Progenitor cell of endocrine pancreas (in vitro differentiated cells): Measurements from ENCODE around the gene ADAMTS17. TPM values are rescaled to one million over a fixed set of nuclear protein-coding genes. Genes with fewer than 3 reads are reported as not detected.

ENCODE experiments used
- DNase-seq: peaks from one replicate; pipeline ENCODE4 v3.0.0; 2021; ENCODE audit warnings: low spot score; ENCODE audit not compliant: unreplicated experiment
- H3K27ac Mint-ChIP-seq: 2 replicates; pipeline ENCODE4 v1.8.0; 2021; ENCODE audit warnings: mild to moderate bottlenecking, moderate library complexity, mixed read lengths
- H3K27me3 Mint-ChIP-seq: 2 replicates; pipeline ENCODE4 v1.8.0; 2021; ENCODE audit warnings: mixed read lengths
- H3K36me3 Mint-ChIP-seq: 2 replicates; pipeline ENCODE4 v1.8.0; 2022; ENCODE audit warnings: mixed read lengths; ENCODE audit not compliant: insufficient read depth
- H3K4me1 Mint-ChIP-seq: 2 replicates; pipeline ENCODE4 v1.8.0; 2021; ENCODE audit warnings: low read depth, mixed read lengths
- H3K4me3 Mint-ChIP-seq: 2 replicates; pipeline ENCODE4 v1.8.0; 2021; ENCODE audit warnings: low read depth, mild to moderate bottlenecking, moderate library complexity, mixed read lengths
- H3K9me3 Mint-ChIP-seq: 2 replicates; pipeline ENCODE4 v1.8.0; 2021; ENCODE audit warnings: low read depth, mixed read lengths
- CTCF ChIP-seq: fragments of 200-600 bp; sonication (generic); IDR thresholded peaks from one replicate; pipeline ENCODE4 v1.5.0; 2021; ENCODE audit warnings: antibody characterized with exemption, mild to moderate bottlenecking; ENCODE audit not compliant: unreplicated experiment
- total RNA-seq: library from RNA; stranded (reverse); gene quantifications from 2 replicates; pipeline ENCODE4 v1.2.1, GENCODE V29; 2021

ADAMTS17 gene
- total RNA-seq, 1 donor from 2014 or later = 3.5 TPM

GRCh38 chr15:100098705-100099104, 243.1 kb downstream of the ADAMTS17 start:
- Mint-ChIP-seq H3K27ac (no peak overlapping the region), H3K36me3 (no peaks in the 10 kb centered on the region), H3K27me3 (peaks cover 18% of the 10 kb centered on the region), H3K4me3 (no peak overlapping the region), H3K4me1 (peaks cover under 1% of the 10 kb centered on the region), H3K9me3 (no peaks in the 10 kb centered on the region)
- no peak for TF ChIP-seq CTCF
- DNase-seq = no peak

- DNase-seq = no peak
- TF ChIP-seq CTCF = no peak
- H3K27ac Mint-ChIP-seq = no peak overlapping the region
- peaks cover 18% of the 10 kb centered on the region for H3K27me3 Mint-ChIP-seq
- H3K4me3 Mint-ChIP-seq = no peak overlapping the region
- H3K36me3 Mint-ChIP-seq = no peaks in the 10 kb centered on the region
- H3K4me1 Mint-ChIP-seq = peaks cover 2% of the 10 kb centered on the region
- no peaks in the 10 kb centered on the region for H3K9me3 Mint-ChIP-seq
Observed at GRCh38 chr15:100097342-100098127, 244.2 kb downstream of the ADAMTS17 start.

- Mint-ChIP-seq H3K9me3 (no peaks in the 10 kb centered on the region), H3K27ac (no peak overlapping the region), H3K4me3 (no peak overlapping the region), H3K36me3 (no peaks in the 10 kb centered on the region), H3K4me1 (peaks cover 2% of the 10 kb centered on the region), H3K27me3 (peaks cover 21% of the 10 kb centered on the region)
- no peak for DNase-seq
- TF ChIP-seq CTCF = no peak
Observed at GRCh38 chr15:100096700-100097099, 245.1 kb downstream of the ADAMTS17 start.

GRCh38 chr15:100096248-100096600, 245.6 kb downstream of the ADAMTS17 start:
- H3K4me1 Mint-ChIP-seq = peaks cover 2% of the 10 kb centered on the region
- no peak overlapping the region for H3K4me3 Mint-ChIP-seq
- H3K27me3 Mint-ChIP-seq = peaks cover 21% of the 10 kb centered on the region
- no peaks in the 10 kb centered on the region for H3K36me3 Mint-ChIP-seq
- no peak for TF ChIP-seq CTCF
- H3K9me3 Mint-ChIP-seq = no peaks in the 10 kb centered on the region
- no peak overlapping the region for H3K27ac Mint-ChIP-seq
- no peak for DNase-seq

- Mint-ChIP-seq H3K27me3 (peaks cover 18% of the 10 kb centered on the region), H3K4me1 (peaks cover 2% of the 10 kb centered on the region), H3K4me3 (no peak overlapping the region), H3K9me3 (no peaks in the 10 kb centered on the region), H3K36me3 (no peaks in the 10 kb centered on the region), H3K27ac (no peak overlapping the region)
- no peak for DNase-seq
- no peak for TF ChIP-seq CTCF
Observed at GRCh38 chr15:100095541-100096247, 246.1 kb downstream of the ADAMTS17 start.
